GM18951 (cell line): ENCODE data around the gene CDC42EP2.

Experiments used
- POLR2A ChIP-seq: IDR thresholded peaks from 4 replicates; pipeline ENCODE4 v1.6.1; 2011; ENCODE audit warnings: mild to moderate bottlenecking; ENCODE audit not compliant: insufficient read length, insufficient read depth; ENCODE audit errors: extremely low read depth
- in situ Hi-C: fragments of 300-500 bp; cut with MboI; formaldehyde crosslinking; loops from one replicate; pipeline ENCODE4 v1.12.0; 2022; ENCODE audit warnings: low sequenced_read_pairs, mixed read lengths, inconsistent platforms; ENCODE audit not compliant: unreplicated experiment

Gene CDC42EP2

DNA sequence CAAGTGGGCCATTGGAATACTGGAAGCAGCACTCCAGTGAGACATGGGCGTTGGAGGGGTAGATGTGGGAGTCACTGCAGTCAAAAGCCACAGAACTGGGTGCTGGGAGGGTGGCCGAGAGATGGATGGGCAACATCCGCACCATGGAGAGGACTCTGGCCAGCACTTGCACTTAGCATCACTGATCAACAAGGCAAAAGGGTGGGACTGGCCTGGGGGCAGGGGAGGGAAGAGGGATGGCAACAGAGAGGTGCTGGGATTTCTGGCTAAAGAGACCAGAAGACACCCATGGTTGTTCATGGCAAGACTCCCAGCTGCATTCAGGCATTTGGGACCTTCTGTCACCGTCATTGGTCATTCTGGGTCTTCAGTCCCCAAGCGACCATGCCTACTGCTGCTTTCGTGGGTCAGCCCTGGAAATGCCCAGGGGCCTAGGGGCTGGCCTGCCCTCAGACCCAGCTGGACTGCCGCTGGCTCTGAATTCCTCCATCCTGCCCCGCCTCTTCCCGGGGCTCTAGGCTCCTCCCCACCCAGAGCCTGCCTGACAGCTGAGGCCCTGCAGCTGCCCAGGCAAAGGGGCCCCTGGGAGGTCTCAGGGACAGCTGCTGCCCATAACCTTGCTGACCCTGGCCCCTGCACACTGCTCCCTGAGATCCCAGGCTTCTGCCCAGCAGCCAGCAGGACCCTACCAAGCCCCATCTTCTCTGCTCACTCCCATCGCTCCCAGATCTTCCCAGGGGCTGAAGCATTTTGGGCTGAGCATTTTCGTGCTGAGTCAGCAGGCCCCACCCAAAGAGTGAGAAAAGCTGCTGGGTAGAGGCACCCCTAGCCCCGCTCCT lies 13.0 kb upstream of the CDC42EP2 start:
- in situ Hi-C loops, result no loop called here
- TF ChIP-seq POLR2A, result no peak

DNA sequence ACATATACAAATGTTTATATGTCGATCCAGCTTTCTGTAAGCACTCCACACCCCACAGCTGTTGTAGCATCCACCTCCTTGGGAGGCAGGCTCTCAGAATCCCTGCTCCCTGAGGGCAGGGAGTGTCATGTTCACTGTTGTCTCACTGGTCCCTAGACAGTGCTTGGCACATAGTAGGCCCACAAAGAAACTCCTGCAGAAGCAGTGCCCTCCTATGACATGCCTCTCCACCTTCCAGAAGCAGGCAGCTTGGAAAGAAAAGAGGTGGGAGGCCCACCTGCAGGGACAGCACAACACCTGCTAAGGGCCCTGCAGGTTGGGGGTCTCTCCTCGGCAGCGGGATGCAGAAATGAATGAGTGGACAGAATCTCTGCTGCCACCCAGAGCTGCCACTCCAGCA lies 11.1 kb upstream of the CDC42EP2 start:
- in situ Hi-C loops, result no loop called here

DNA sequence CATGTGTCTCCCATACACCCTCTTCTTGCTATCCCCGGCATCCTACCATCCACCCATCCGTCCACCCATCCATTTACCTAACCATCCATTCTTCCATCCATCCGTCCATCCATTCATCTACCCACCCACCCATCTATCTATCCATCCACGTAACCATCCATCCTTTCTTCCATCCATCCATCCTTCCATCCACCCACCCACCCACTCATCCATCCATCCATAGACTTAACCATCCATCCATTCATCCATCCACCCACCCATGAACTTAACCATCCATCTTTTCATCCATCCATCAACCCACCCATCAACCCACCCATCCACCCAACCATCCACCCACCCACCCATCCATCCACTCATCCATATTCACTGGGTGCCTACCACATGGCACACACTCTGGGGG lies 10.6 kb upstream of the CDC42EP2 start:
- TF ChIP-seq POLR2A, result no peak

More for the DNA sequence above, 11.1 kb upstream of the CDC42EP2 start:
- TF ChIP-seq POLR2A, result no peak

DNA sequence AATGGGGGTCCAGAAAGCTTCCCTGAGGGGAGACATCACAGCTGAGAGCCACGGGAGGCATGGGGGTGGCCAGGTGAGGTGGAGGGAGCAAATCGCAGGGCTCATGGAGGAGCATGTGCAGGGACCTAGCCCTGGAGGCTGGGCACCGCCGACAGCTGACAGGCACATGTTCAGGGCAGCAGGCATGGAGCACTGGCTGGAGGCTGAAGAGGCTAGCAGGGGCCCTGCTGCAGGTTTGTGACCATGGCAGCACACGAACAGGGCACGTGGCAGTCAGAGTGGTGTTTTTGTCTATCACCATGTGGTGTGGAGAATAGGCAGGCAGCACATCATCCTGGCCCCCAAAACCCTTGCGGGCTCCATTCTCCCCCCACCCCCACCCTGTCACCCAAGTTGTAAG lies 10.1 kb upstream of the CDC42EP2 start:
- in situ Hi-C loops, result no loop called here
- TF ChIP-seq POLR2A, result no peak

More for the DNA sequence above, 10.6 kb upstream of the CDC42EP2 start:
- in situ Hi-C loops, result no loop called here

DNA sequence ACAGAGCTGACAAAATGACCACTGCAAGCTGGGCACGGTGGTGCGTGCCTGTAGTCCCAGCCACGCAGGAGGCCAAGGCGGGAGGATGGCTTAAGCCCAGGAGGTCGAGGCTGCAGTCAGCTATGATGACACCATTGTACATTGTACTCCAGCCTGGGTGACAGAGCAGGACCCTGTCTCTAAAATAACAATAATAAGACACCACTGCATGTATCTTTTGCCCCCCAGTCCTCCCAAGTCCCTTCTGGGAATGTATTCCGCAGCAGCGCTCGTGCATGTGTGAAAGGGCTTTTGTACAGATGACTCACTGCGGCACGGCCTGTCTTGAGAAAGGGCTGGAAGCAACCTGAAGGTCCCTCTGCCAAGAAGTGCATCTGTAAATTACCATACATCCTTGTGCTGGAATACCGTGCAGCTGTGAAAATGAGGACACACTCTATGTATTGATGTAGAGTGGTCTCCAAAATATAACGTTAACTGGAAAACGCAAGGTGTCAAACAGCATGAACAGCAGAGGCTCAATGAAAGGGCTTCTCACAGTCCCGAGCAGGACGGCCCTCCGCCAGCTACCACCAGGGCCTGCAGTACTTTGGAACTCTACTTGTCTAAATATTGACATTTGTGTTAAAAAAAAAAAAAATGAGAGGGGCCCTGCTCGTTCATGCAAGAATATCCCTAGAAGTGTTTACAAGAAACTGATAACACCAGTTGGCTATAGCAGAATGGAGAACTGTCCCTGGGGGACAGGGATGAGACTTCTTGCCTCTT lies 9.0 kb upstream of the CDC42EP2 start:
- TF ChIP-seq POLR2A, result peak; percentile 15

DNA sequence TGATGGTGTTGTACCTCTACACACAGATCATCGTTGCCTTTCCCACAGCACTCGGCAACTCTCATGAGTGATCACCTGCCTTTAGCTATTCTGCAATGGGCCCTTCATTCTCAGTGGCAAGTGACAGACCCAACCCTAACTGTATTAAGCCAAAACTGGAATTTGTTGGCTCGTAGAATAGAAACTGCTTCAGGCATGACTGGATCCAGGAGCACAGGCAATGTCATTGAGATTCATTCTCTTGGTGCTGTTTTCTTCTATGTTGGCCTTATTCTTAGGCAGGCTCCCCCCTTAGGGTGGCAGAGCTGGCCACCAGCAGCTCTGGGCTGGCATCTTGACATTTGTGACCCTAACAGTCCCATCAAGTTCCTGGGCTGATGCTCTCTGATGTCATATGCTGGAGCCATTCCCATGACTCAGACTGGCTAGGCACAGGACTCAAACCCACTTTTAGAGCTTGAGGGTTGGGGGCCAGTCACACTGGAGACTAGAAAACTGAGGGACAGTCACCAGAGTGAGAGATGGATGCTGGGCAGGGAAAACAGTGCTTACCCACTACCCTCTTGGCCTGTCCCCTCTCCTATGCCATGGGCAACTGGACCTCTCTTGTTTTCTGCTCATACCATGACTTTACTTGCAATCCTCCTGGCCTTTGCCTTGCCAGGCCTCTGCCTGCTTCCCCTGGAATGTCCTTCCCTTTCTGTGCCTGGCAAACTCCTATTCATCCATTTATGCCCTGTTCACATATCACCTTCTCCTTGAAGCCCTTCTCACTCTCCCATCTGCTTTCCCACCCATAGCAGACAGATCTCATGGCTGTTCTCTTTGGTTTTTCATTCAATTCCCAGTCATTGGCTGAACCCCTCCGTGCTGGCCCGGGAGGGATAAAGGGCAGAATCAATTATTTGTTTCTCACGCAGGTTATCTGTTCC lies 7.1 kb upstream of the CDC42EP2 start:
- in situ Hi-C loops, result no loop called here
- TF ChIP-seq POLR2A, result no peak

More for the DNA sequence above, 9.0 kb upstream of the CDC42EP2 start:
- in situ Hi-C loops, result no loop called here

DNA sequence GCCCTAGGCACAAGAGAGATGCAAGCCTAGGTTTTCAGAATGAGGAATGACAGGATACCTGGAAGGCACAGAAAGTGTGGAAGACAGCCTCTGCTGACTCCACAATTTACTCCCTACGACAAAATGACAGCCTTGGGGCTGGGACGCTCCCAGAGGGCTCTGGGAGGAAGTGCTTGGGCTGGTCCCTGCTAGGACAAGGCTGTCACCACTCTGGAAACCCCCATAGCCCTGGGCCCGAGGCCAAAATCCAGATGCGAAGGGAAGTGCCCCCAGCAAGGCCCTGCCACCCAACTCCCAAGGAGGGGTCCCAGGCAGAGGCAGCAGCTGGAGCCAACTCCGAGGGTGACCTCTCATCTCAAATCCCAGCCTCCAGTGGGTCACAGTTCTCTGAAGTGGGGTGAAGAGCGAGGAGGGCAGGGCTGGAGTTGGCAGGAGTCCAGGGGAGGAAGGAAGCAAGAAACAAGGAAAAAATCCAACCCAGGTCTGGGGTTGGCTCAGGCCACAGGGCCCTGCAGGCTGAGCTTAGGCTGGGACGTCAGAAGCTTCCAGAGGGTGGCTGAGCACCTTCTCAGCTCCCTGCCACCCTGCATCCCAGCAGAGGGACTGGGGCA lies 6.3 kb upstream of the CDC42EP2 start:
- in situ Hi-C loops, result no loop called here
- no peak for TF ChIP-seq POLR2A

DNA sequence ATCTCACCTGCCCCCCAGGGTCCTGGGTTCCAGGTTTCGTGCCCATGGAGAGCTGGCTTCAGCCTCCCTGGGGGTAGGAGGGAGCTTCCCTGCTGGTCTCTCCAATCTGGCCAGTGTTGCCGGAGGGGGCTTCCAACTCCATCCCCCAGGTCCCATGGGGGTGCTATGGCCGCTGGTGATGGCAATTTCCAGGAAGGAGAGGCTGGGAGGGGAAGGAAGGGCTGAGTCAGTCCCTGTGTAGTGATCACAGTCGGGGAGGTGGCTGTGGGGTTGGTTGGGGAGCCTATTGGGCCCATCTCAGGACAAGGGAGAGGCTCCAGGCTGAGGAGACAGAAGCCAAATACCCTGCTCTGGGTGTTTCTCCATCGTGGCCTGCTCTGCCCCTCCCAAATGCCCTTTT lies 5.7 kb upstream of the CDC42EP2 start:
- in situ Hi-C loops, result no loop called here

DNA sequence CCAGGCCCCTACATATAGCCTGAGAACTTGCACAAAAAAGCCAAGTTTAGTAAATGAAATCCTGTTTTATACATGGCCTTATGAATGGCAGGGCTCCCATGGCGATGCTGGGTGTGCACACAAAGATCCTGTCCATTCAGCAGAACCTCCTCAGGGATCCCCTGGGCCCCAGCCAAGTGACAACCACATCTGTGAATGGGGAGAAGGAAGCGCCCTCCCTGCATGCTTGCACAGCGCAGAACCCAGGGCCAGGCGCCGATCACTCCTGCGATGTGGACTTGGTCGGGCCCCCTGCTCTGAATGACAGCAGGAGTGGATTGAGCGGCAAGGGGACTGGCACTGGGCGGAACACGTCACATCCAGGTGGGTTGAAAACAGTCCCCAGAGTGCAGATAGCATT lies 4.5 kb upstream of the CDC42EP2 start:
- in situ Hi-C loops, result no loop called here
- TF ChIP-seq POLR2A, result no peak

More for the DNA sequence above, 5.7 kb upstream of the CDC42EP2 start:
- TF ChIP-seq POLR2A, result no peak

DNA sequence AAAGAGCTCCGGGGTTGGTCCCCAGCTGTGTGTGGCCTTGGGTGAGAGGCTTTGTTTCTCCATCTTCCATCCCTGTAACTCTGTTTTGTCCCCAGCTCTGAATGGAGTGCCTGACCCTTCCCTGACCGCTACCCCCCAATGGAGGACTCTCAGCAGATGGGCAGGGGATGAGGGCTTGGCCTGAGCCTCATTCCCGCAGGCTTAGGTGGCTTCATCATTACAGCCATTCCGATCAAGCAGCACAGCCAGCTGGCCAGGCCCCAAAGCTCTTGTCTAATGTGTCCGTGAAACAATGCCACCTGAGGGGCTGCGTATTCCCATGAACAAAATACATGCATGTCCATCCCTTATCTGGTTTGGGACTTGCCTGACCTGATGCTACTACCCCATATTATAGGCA lies 3.9 kb upstream of the CDC42EP2 start:
- TF ChIP-seq POLR2A, result no peak
- in situ Hi-C loops, result no loop called here

DNA sequence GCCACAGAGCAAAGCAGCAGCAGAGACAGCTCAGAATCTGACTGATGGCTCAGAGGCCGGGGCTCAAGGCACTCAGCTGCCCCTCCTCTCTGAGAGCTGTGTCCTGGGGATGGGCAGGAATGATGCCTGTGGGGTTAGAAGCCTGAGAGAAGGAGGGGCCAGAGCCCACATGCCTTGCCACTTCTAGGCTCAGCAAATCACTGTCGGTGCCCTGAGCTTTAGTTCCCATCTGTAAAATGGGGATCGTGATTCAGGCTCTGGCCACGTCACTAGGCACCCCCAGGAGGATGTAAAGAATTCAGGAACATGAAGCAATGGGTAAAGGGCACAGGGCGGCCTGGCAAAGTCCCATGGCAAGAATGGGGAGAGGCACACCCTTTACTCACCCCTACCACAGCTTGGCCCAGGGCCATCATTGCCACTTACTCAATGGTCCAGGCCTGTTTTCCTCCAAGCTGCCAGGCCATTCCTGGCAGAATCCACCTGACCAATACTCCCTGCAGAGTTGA lies 3.4 kb upstream of the CDC42EP2 start:
- in situ Hi-C loops, result no loop called here
- TF ChIP-seq POLR2A, result no peak

DNA sequence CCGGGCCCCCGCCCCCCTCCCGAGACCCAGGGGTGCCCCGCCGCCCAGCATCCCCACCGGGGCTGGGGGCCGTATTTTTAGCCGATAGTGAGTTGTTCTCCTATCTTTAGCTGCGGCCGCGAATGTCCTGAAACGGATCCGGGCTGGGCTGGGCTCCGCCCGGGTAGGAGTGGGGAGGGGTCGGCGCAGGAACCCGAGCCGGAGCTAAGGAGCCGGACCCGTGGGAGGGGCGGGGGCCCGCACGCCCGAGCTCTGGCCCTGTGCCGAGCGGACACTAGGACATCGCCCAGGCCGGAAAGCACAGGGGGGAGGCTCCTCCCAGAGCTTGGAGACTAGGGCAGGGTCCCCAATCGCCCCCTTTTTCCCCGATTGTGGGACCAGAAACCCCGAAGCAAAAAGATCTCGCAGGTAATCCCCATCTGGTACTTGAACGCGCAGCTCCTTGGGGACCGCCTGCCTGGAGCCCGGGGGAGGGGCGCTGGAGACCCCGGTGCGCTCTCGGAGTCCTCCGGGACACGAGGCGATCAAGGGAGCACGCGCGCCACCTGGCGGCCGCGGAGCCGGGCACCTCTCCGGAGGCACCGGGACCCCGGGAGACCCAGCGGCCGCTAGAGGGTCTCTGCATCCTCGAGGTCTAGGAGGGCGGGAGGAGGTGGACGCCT lies 669 bp downstream of the CDC42EP2 start:
- TF ChIP-seq POLR2A, result no peak
- in situ Hi-C loops, result no loop called here
